Lower lobe of right lung (tissue), 2 donors: Measurements from ENCODE around the gene SASS6. TPM values are rescaled to one million over a fixed set of nuclear protein-coding genes. Genes with fewer than 3 reads are reported as not detected.

ENCODE experiments used
- ATAC-seq, 2 donors: fragments of 200-7000 bp; cut with Tn5 transposase; one replicate each; pipeline ENCODE4 v1.9.1; 2020 to 2022; ENCODE audit warnings: mild to moderate bottlenecking in 2 of 2, moderate library complexity in 2 of 2
- DNase-seq: peaks from one replicate; pipeline ENCODE4 v3.0.0-alpha.2; 2020
- H3K27ac ChIP-seq: fragments of 200-600 bp; one replicate; pipeline ENCODE4 v1.8.0; 2022
- H3K27me3 ChIP-seq: fragments of 200-600 bp; one replicate; pipeline ENCODE4 v1.8.0; 2022; ENCODE audit warnings: low read depth
- H3K36me3 ChIP-seq: fragments of 200-600 bp; one replicate; pipeline ENCODE4 v1.8.0; 2022; ENCODE audit warnings: mild to moderate bottlenecking
- H3K4me1 ChIP-seq: fragments of 200-600 bp; one replicate; pipeline ENCODE4 v1.8.0; 2022
- H3K4me3 ChIP-seq: fragments of 200-600 bp; one replicate; pipeline ENCODE4 v1.8.0; 2022; ENCODE audit warnings: mild to moderate bottlenecking
- H3K9me3 ChIP-seq: fragments of 200-600 bp; one replicate; pipeline ENCODE4 v1.8.0; 2022
- CTCF ChIP-seq: fragments of 200-600 bp; IDR thresholded peaks from one replicate; pipeline ENCODE4 v1.8.0; 2022; ENCODE audit warnings: antibody characterized with exemption, mild to moderate bottlenecking
- intact Hi-C: fragments of 100-400 bp; cut with DNase I; formaldehyde crosslinking; loops from one replicate; pipeline ENCODE4 v1.11.0; 2022
- total RNA-seq: library from RNA; stranded (reverse); fragmentation: NEBNext Ultra II Directional; extraction: Animal tissue kit (Norgen Biotek cat#: 25700); gene quantifications from one replicate; pipeline ENCODE4 v1.2.1, GENCODE V29; 2021
- donor health status: DM: no; HTN: yes; CAD: no; lungs with severe emphysema.

Gene SASS6
- total RNA-seq, 1 donor from 2014 or later: 3.0 TPM

GRCh38 chr1:100036718-100037655, 95.7 kb downstream of the SASS6 start:
- DNase-seq: no peak
- Histone ChIP-seq H3K4me1 (peaks cover 37% of the 10 kb centered on the region), H3K9me3 (no peaks in the 10 kb centered on the region), H3K36me3 (no peaks in the 10 kb centered on the region), H3K27ac (peak overlapping the region; percentile 97), H3K4me3 (peak overlapping the region; percentile 86), H3K27me3 (no peaks in the 10 kb centered on the region)
- peak in 1 of 2 donors; percentile 14 for ATAC-seq
- intact Hi-C loops: no loop called here
- no peak for TF ChIP-seq CTCF

DNA sequence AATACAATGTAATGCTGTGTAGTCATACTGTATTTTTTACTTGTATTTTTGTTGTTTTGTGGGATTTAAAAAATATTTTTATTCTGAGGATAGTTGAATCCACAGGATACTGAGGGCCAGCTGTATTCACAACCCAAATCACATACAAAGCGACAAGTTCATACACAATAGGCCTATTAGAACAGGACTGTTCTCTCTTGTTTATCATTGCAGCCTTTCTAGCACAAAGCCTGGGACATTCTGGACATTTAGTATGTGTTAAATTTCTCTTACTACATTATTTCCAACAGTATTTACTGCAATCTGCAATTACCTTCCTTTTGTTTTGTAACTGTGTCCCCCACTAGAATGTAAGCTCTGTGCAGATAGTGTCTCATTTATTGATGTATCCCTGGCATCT, 97.5 kb downstream of the SASS6 start:
- ATAC-seq (no peak), DNase-seq (no peak)
- Histone ChIP-seq H3K4me3 (no peak overlapping the region), H3K36me3 (no peaks in the 10 kb centered on the region), H3K4me1 (peaks cover 26% of the 10 kb centered on the region), H3K9me3 (no peaks in the 10 kb centered on the region), H3K27me3 (no peaks in the 10 kb centered on the region), H3K27ac (no peak overlapping the region)
- no peak for TF ChIP-seq CTCF
- intact Hi-C loops: no loop called here

- intact Hi-C loops: no loop called here
- Histone ChIP-seq H3K27ac (no peak overlapping the region), H3K27me3 (no peaks in the 10 kb centered on the region), H3K4me1 (peaks cover 19% of the 10 kb centered on the region), H3K9me3 (no peaks in the 10 kb centered on the region), H3K4me3 (no peak overlapping the region), H3K36me3 (no peaks in the 10 kb centered on the region)
- DNase-seq (no peak), ATAC-seq (no peak)
- peak; percentile 11 for TF ChIP-seq CTCF
Measured at GRCh38 chr1:100034470-100034869, 98.3 kb downstream of the SASS6 start.

Other genes with a start within 250 kb of the SASS6 start
- gene SLC35A3, start 162.9 kb downstream of the SASS6 start, total RNA-seq: 30.6 TPM
- 17.8 TPM for gene TRMT13, start 233 bp upstream of the SASS6 start, total RNA-seq
- 0.71 TPM for gene LRRC39, start 45.3 kb upstream of the SASS6 start, total RNA-seq
- gene DBT, start 116.9 kb upstream of the SASS6 start, total RNA-seq: 17.4 TPM
- 31.1 TPM for gene RTCA, start 133.3 kb upstream of the SASS6 start, total RNA-seq
- gene CDC14A, start 219.6 kb upstream of the SASS6 start, total RNA-seq: 17.8 TPM